KOPT-K1 (cell line): ENCODE measurements around the gene FAF1.

ENCODE experiments used
- H3K27ac ChIP-seq: fragments of 200-600 bp; sonication (generic); 2 replicates; pipeline ENCODE4 v1.5.1; 2016; ENCODE audit warnings: antibody characterized with exemption, mild to moderate bottlenecking, low read depth, low read length; ENCODE audit not compliant: poor library complexity, severe bottlenecking
- H3K36me3 ChIP-seq: fragments of 200-600 bp; sonication (generic); 2 replicates; pipeline ENCODE4 v1.5.1; 2017; ENCODE audit warnings: antibody characterized with exemption, mild to moderate bottlenecking, low read length, moderate library complexity; ENCODE audit not compliant: insufficient read depth
- H3K9me3 ChIP-seq: fragments of 200-600 bp; sonication (generic); 2 replicates; pipeline ENCODE4 v1.5.1; 2017; ENCODE audit warnings: antibody characterized with exemption, low read length, mild to moderate bottlenecking; ENCODE audit not compliant: insufficient read depth, poor library complexity, severe bottlenecking

Gene FAF1

GRCh38 chr1:50983219-50983802 is 23.2 kb upstream of the FAF1 start:
- Histone ChIP-seq H3K36me3 (no peaks in the 10 kb centered on the region), H3K27ac (no peak overlapping the region), H3K9me3 (no peaks in the 10 kb centered on the region)

GRCh38 chr1:50982611-50983010 is 22.5 kb upstream of the FAF1 start:
- no peak overlapping the region for H3K27ac ChIP-seq
- no peaks in the 10 kb centered on the region for H3K9me3 ChIP-seq
- H3K36me3 ChIP-seq, result no peaks in the 10 kb centered on the region

DNA sequence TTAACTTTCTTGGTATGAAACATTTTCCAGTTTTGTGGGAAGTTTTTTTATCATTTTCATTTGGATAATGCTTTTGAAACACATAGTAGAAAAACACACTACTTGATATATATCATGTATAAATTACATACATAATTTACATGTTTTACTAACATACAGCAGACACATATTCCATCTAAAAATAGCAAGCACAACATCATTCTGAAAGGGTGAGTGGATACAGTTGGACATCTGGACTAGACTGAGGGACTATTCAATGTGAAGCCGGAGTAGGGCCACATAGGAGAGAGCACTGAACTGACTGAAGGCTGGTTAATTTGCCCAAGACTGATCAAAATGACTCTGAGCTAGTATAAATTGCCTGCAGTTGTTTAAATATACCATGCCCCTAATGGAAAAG is 21.7 kb upstream of the FAF1 start:
- H3K9me3 ChIP-seq, result no peaks in the 10 kb centered on the region
- no peaks in the 10 kb centered on the region for H3K36me3 ChIP-seq
- no peak overlapping the region for H3K27ac ChIP-seq

DNA sequence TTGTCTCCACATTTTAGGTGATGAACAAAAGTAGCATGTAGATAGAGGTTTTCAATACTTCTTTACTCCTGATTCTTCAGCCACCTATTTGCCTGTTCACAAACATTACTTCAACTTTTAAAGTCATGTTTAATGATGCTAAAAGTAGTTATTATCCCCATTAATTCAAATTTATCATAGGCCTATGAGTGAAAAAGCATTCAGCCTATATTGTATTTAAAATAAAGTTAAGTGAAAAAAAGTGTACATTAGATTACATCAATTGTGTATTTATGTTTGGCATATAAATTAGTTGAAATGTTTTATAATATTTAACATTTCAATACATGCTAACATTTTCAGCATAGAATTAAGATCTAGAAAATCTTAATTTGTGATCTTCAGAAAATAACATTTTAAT is 20.4 kb upstream of the FAF1 start:
- Histone ChIP-seq H3K36me3 (peaks cover 2% of the 10 kb centered on the region; the same call in 1 of the 2 replicates), H3K27ac (no peak overlapping the region), H3K9me3 (no peaks in the 10 kb centered on the region)

GRCh38 chr1:50979937-50980336 is 19.9 kb upstream of the FAF1 start:
- H3K36me3 ChIP-seq, result peaks cover 4% of the 10 kb centered on the region
- no peak overlapping the region for H3K27ac ChIP-seq
- no peaks in the 10 kb centered on the region for H3K9me3 ChIP-seq

DNA sequence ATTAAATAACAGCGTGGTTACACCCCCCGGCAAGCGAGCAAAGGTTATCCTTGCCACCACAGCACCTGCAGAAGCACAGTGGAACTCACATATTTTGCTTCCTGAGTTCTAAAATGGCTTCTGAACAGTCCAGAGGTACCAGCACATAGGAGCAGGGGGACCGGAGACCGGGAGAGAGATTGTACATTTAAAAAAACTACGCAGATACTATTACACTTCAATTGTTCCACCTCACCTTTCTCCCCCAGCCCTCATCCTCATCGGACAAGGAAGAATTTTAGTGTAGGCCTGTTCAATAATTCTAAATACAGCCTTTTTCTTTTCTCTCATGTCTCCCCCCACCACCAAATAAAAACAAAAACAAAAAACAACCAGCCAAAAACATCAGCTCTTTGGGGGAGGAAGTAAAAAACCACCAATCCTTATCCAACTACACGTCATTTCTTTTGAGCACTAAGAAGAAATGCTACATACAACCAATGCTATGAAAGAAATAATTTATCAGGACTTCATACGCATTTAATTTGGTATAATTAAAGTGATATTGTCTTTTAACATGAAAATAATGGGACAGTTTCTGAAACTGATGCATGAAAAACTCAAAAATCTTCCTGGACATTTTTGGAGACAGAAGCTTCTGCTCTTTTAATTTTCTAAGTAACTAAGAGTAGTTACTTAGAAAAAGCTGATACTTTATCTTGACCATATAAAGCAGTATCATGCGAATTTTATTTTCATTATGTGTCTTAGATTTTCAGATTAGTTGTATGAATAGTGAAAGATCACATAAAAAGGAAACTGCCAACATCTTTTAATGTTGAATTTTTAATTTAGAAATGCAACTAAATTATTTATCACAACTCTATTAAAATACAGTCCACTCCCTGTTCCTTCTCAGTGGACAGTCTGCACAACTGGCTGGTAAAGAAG is 19.1 kb upstream of the FAF1 start:
- Histone ChIP-seq H3K27ac (peak overlapping the region; percentile 75), H3K36me3 (peaks cover 13% of the 10 kb centered on the region)

DNA sequence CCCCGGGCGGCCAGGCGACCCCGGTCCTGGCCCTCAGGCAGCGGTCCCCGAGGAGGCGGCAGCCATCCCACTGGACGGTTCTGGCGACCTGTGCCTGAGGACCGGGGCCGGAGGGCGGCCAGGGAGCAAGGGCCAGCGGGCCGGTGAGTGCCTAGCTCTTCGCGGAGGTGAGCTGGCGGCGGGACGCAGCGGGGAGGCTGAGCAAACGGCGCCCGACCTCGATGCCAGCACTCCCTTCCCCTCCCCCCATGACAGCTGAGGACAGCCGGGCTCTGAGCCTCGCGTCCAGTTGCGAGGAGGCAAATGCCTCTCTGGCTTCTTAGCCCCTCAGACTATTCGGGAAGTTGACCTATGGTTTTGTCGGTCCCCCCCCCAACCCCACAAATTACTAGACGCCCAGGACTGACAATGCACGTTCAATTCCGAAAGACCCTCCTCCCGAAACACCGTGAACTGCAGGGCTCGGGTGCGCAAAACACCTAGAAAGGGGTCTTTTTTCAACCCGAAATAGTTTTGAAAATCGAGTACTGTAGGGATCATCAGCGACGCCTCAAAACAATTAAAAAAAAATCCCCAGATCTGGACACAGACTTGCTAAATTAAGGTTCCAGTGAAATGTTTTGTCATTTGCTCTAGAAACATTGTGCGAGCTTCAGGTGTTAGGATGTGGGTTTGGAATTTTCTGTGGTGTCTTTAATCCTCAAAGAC is 18.2 kb upstream of the FAF1 start:
- Histone ChIP-seq H3K27ac (peak overlapping the region; percentile 75), H3K36me3 (peaks cover 21% of the 10 kb centered on the region), H3K9me3 (no peaks in the 10 kb centered on the region)

More for the DNA sequence above, 19.1 kb upstream of the FAF1 start:
- no peaks in the 10 kb centered on the region for H3K9me3 ChIP-seq

- H3K36me3 ChIP-seq, result peaks cover 27% of the 10 kb centered on the region
- H3K27ac ChIP-seq, result peak overlapping the region; percentile 75
- no peaks in the 10 kb centered on the region for H3K9me3 ChIP-seq
Observed at GRCh38 chr1:50977575-50978143, 17.6 kb upstream of the FAF1 start.

GRCh38 chr1:50976890-50977574 is 17.0 kb upstream of the FAF1 start:
- Histone ChIP-seq H3K36me3 (peaks cover 29% of the 10 kb centered on the region), H3K9me3 (no peaks in the 10 kb centered on the region), H3K27ac (peak overlapping the region; percentile 75)

DNA sequence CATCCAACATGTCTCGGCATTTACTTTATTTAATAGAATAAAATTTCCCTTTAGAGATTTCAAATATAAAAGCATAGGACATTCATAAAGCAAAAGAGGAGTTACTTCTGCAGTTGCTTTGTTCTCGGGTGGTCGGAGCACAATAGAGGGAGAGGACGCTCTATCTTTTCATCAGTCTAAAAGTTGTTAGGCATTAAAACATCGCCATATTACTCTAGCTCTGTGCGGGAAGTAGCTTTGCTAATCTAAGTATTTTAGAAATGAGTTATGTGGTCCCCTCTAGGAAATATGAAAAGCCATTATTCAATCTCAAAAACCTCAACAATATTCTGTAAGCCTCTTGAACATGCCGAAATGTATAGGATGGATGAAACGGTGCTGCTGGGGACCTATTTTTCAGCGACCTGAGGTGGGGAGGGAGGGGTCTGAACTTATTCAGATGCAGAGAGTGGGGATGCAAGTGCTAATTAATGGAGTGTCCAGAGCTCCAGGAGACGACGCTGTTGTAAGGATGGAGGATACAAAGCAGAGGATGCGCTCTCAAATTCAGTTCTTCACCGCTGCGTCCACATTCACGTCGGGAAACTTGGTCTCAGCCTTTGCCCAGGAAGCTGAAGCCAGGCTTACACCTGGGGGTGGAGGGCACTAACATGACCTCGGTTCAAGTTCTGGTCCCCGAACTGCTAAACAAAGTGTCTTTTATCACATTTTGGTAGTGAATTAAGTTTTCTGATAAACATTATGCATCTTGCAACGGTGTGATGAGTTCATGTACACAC is 16.2 kb upstream of the FAF1 start:
- Histone ChIP-seq H3K36me3 (peaks cover 31% of the 10 kb centered on the region), H3K27ac (peak overlapping the region; percentile 75), H3K9me3 (no peaks in the 10 kb centered on the region)

DNA sequence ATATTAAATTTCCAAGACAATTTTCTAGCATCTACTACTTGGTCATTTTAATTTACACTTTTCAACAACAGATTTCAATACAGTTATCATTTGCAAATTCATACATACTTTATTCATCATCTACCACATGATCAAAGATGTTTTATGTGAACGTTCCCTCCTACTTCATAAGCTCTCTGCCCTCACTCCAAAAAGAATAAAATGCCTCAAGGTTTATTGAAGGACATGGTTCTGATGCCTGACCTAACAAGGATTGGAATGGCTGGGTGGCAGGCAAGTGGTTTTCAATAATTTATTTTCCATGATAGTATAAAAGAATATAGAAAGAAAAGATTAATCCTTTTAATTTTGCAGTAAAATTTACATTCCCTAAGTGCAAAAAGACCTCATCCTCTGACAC is 15.4 kb upstream of the FAF1 start:
- Histone ChIP-seq H3K27ac (no peak overlapping the region), H3K9me3 (no peaks in the 10 kb centered on the region), H3K36me3 (peaks cover 33% of the 10 kb centered on the region)

GRCh38 chr1:50974618-50974935 is 14.5 kb upstream of the FAF1 start:
- H3K27ac ChIP-seq, result no peak overlapping the region
- no peaks in the 10 kb centered on the region for H3K9me3 ChIP-seq
- H3K36me3 ChIP-seq, result peaks cover 33% of the 10 kb centered on the region

- Histone ChIP-seq H3K36me3 (peaks cover 33% of the 10 kb centered on the region), H3K27ac (no peak overlapping the region), H3K9me3 (no peaks in the 10 kb centered on the region)
Observed at GRCh38 chr1:50973875-50974617, 14.0 kb upstream of the FAF1 start.
